ENCODE data around the gene TRAPPC5. TPM values are rescaled to one million over a fixed set of nuclear protein-coding genes. Genes with fewer than 3 reads are reported as not detected.

The TRAPPC5 gene
- total and polyA plus RNA-seq, 8 donors, result 4.5 to 203 (median 18.8) TPM

DNA sequence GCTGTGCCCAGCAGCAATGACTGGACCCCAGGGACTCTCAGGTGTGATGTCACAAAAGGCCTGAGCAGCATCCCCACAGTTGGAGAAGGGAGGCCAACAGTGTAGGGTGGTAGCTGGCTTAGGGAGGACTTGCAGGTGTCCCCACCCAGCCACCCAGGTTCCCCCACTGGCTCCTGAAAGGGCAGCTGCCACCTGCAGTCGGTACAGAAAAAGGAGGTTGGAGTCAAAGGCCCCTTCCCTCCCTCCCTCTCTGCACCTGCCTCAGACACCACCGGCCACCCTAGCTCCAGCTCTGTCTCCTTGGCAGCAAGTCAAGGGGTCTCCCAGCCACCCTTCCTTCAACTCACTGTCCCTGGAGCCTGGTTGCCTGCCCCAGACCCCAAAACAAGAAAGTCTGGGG is 46.9 kb upstream of the TRAPPC5 start, which contains the start of gene PCP2:
Gene PCP2 (minus strand): TSS at position 22 of the 400 bp plus-strand sequence. CDS start 262 bp downstream, outside the sequence.
- no peak for TF ChIP-seq POLR2A (IDR thresholded peaks at IDR 0.05)
- TF ChIP-seq EP300 (IDR thresholded peaks at IDR 0.05), result no peak
- TF ChIP-seq, protein P1, sequence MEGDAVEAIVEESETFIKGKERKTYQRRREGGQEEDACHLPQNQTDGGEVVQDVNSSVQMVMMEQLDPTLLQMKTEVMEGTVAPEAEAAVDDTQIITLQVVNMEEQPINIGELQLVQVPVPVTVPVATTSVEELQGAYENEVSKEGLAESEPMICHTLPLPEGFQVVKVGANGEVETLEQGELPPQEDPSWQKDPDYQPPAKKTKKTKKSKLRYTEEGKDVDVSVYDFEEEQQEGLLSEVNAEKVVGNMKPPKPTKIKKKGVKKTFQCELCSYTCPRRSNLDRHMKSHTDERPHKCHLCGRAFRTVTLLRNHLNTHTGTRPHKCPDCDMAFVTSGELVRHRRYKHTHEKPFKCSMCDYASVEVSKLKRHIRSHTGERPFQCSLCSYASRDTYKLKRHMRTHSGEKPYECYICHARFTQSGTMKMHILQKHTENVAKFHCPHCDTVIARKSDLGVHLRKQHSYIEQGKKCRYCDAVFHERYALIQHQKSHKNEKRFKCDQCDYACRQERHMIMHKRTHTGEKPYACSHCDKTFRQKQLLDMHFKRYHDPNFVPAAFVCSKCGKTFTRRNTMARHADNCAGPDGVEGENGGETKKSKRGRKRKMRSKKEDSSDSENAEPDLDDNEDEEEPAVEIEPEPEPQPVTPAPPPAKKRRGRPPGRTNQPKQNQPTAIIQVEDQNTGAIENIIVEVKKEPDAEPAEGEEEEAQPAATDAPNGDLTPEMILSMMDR (IDR thresholded peaks at IDR 0.05), result no peak
- TF ChIP-seq POLR2AphosphoS5 (IDR thresholded peaks at IDR 0.05), result no peak
- Histone ChIP-seq H3K27me3 (peaks cover 0 to 36% (median 9%) of the 10 kb centered on the region in 3 donors), H3K9me3 (no peaks in the 10 kb centered on the region), H3K36me3 (peaks cover 0 to 24% (median 16%) of the 10 kb centered on the region in 4 donors), H3K4me1 (peaks cover 17 to 46% (median 41%) of the 10 kb centered on the region in 4 donors), H3K27ac (no peak within 1 kb of the TSS), H3K4me3 (no peak within 1 kb of the TSS)
- intact Hi-C loops (cut with DNase I; ENCODE audit: low total_unique reads), result no loop called here
- no peak for DNase-seq
- WGBS, 5 donors, result 0 to 49% (median 21%) methylated on average over 1 to 2 of the region's 2 CpGs

DNA sequence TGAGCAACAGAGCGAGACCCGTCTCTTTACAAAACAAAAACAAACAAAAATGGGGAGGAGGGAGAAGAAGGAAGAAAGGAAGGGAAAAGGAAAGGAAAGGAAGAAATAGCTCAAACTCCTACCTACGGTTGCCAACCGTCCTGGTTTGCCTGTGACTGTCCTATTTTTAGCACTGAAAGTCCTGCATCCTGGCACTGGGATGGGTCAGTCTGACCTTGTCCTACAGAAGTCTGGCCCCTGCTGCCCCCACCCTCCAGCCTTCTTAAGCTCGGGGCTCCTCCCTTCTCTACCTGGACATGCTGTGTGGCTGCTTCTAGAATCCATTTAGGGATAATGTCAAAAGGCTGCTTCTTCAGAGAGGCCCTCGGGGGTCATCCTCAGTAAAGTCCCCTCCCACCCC is 45.0 kb upstream of the TRAPPC5 start:
- intact Hi-C loops (cut with DNase I; ENCODE audit: low total_unique reads), result no loop called here
- no peak for DNase-seq
- H3K27ac ChIP-seq, result no peak overlapping the region
- peaks cover 6 to 51% (median 40%) of the 10 kb centered on the region in 4 donors for H3K4me1 ChIP-seq
- TF ChIP-seq POLR2AphosphoS5 (IDR thresholded peaks at IDR 0.05), result no peak
- no peak for TF ChIP-seq EP300 (IDR thresholded peaks at IDR 0.05)
- TF ChIP-seq POLR2A (IDR thresholded peaks at IDR 0.05), result no peak
- TF ChIP-seq, protein P1 (IDR thresholded peaks at IDR 0.05), result no peak
- peaks cover 0 to 45% (median 9%) of the 10 kb centered on the region in 3 donors for H3K27me3 ChIP-seq
- 39 to 54% (median 50%) methylated on average over 6 of the region's 6 CpGs for WGBS, 5 donors
- H3K36me3 ChIP-seq, result peaks cover 0 to 38% (median 20%) of the 10 kb centered on the region in 4 donors
- peak overlapping the region in 1 of 4 donors; percentile 62 for H3K4me3 ChIP-seq
- no peaks in the 10 kb centered on the region for H3K9me3 ChIP-seq

DNA sequence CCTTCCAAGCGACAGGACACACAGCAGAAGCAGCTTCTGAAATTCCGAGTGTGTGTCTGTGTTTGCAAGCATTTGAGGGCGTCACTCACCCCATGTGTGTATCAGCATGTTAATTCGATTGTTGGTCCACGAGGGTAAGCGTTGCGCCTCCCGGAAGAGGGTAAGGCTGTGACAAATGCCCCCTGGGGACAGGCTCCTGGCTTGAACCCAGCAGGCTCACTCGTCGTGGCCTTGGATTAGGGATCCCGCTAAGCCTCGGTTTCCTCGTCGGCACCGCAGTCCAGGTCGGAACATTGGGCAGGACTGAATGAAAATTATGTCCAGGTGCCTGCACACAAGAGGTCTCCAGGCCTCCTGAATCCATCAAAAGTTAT is 44.3 kb upstream of the TRAPPC5 start:
- WGBS, 5 donors, result 65 to 77% (median 69%) methylated on average over 15 to 16 of the region's 16 CpGs
- intact Hi-C loops (cut with DNase I; ENCODE audit: low total_unique reads), result no loop called here
- Histone ChIP-seq H3K4me3 (peak overlapping the region; percentile 60 to 73 (median 62)), H3K9me3 (no peaks in the 10 kb centered on the region), H3K4me1 (peaks cover under 1 to 45% (median 33%) of the 10 kb centered on the region in 4 donors), H3K27me3 (peaks cover 0 to 45% (median 9%) of the 10 kb centered on the region in 3 donors), H3K36me3 (peaks cover 0 to 41% (median 24%) of the 10 kb centered on the region in 4 donors), H3K27ac (peak overlapping the region; percentile 62 to 96 (median 90))
- no peak for TF ChIP-seq EP300 (IDR thresholded peaks at IDR 0.05)
- TF ChIP-seq POLR2A (IDR thresholded peaks at IDR 0.05), result no peak
- TF ChIP-seq POLR2AphosphoS5 (IDR thresholded peaks at IDR 0.05), result no peak
- TF ChIP-seq, protein P1 (IDR thresholded peaks at IDR 0.05), result no peak
- no peak for DNase-seq

DNA sequence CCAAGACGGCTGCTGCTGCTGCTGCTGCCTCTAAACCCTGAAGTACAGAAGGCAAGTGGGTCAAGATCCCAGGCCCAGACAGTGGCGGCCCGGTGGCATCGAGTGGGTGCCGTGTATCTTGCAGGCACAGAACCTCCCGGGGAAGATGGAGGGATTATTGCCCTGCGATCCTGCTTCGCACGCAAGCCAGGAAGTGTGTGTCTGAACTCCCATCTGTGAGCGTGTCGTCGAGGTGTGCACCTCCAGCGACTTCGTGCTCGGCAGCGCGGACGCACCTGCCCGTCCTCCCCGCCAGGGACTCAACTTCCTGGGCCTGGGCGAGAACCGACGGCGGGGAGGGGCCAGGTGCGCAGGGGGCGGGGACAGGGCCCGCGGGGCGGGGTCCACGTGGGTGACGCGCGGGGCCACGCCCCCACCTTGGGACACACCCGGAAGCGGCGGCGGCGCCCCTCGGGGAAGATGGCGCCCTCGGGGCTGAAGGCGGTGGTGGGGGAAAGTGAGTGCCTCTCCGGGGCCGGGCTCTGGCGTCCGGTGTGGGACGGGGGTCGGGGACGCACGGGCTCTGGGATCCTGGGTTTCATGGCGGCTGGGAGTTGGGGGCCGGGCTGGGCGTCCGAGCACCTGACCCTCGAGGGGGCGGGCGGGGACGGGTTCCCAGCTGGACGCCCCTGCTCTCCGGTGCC is 43.8 kb upstream of the TRAPPC5 start, which contains the start of gene STXBP2:
Gene STXBP2 (plus strand): TSS at position 420 of the 683 bp plus-strand sequence. CDS start 40 bp downstream, at position 460.
- intact Hi-C loops (cut with DNase I; ENCODE audit: low total_unique reads), result no loop called here
- H3K27me3 ChIP-seq, result peaks cover 0 to 45% (median 9%) of the 10 kb centered on the region in 3 donors
- peak within 1 kb of the TSS; percentile 60 to 73 (median 62) for H3K4me3 ChIP-seq
- WGBS, 5 donors, result 7 to 25% (median 8%) methylated on average over 26 to 61 of the region's 61 CpGs
- peak; percentile 93 for DNase-seq
- H3K36me3 ChIP-seq, result peaks cover 0 to 41% (median 21%) of the 10 kb centered on the region in 4 donors
- TF ChIP-seq POLR2A (IDR thresholded peaks at IDR 0.05) (peak in 1 of 4 donors; percentile 42), POLR2AphosphoS5 (IDR thresholded peaks at IDR 0.05) (peak in 2 of 3 donors; percentile 86 to 89), EP300 (IDR thresholded peaks at IDR 0.05) (no peak)
- TF ChIP-seq, protein P1 (IDR thresholded peaks at IDR 0.05), result peak in 3 of 7 experiments; percentile 25 to 51 (median 26)
- H3K4me1 ChIP-seq, result peaks cover 0 to 40% (median 28%) of the 10 kb centered on the region in 4 donors
- peak within 1 kb of the TSS; percentile 84 to 96 (median 90) for H3K27ac ChIP-seq
- no peaks in the 10 kb centered on the region for H3K9me3 ChIP-seq

Data from stomach (tissue), 9 donors.